ENCODE data around the gene PRPF18. TPM values are rescaled to one million over a fixed set of nuclear protein-coding genes. Genes with fewer than 3 reads are reported as not detected.

The PRPF18 gene
- total RNA-seq, 2 donors from 2014 or later: 18.0 to 40.2 TPM

GRCh38 chr10:13632440-13632839, 45.7 kb downstream of the PRPF18 start:
- no peak for ATAC-seq (ENCODE audit: insufficient number of reproducible peaks, low FRiP score, low read depth)
- H3K27ac ChIP-seq: peak overlapping the region in 1 of 2 donors; percentile 53

GRCh38 chr10:13632884-13633440, 46.2 kb downstream of the PRPF18 start:
- Histone ChIP-seq H3K36me3 (peaks cover 3% of the 10 kb centered on the region), H3K4me1 (ENCODE audit: control insufficient read depth in 1 of 2, low read depth in 2 of 2) (peaks cover 4 to 18% of the 10 kb centered on the region in 2 donors), H3K4me3 (no peak overlapping the region), H3K27me3 (replicated peaks; ENCODE audit: insufficient read depth) (no peaks in the 10 kb centered on the region), H3K27ac (peak overlapping the region; percentile 0 to 53), H3K9me3 (no peaks in the 10 kb centered on the region)
- no peak for DNase-seq (ENCODE audit: low spot score)
- ATAC-seq (ENCODE audit: insufficient number of reproducible peaks, low FRiP score, low read depth): no peak
- TF ChIP-seq CTCF (IDR thresholded peaks at IDR 0.05): no peak

More at GRCh38 chr10:13632440-13632839, 45.7 kb downstream of the PRPF18 start:
- TF ChIP-seq CTCF (IDR thresholded peaks at IDR 0.05): no peak
- Histone ChIP-seq H3K27me3 (replicated peaks; ENCODE audit: insufficient read depth) (no peaks in the 10 kb centered on the region), H3K36me3 (peaks cover 3% of the 10 kb centered on the region), H3K4me3 (no peak overlapping the region), H3K9me3 (no peaks in the 10 kb centered on the region), H3K4me1 (ENCODE audit: control insufficient read depth in 1 of 2, low read depth in 2 of 2) (peaks cover 4 to 18% of the 10 kb centered on the region in 2 donors)
- DNase-seq (ENCODE audit: low spot score): no peak

- H3K36me3 ChIP-seq: peaks cover 3% of the 10 kb centered on the region
- no peaks in the 10 kb centered on the region for H3K9me3 ChIP-seq
- H3K4me3 ChIP-seq: no peak overlapping the region
- peaks cover 4 to 18% of the 10 kb centered on the region in 2 donors for H3K4me1 ChIP-seq (ENCODE audit: control insufficient read depth in 1 of 2, low read depth in 2 of 2)
- ATAC-seq (ENCODE audit: insufficient number of reproducible peaks, low FRiP score, low read depth) (peak; percentile 85), DNase-seq (ENCODE audit: low spot score) (no peak)
- H3K27me3 ChIP-seq (replicated peaks; ENCODE audit: insufficient read depth): no peaks in the 10 kb centered on the region
- TF ChIP-seq CTCF (IDR thresholded peaks at IDR 0.05): no peak
- peak overlapping the region; percentile 27 to 53 for H3K27ac ChIP-seq
Measured at GRCh38 chr10:13633689-13634088, 46.9 kb downstream of the PRPF18 start.

GRCh38 chr10:13634207-13634606, 47.4 kb downstream of the PRPF18 start:
- Histone ChIP-seq H3K27me3 (replicated peaks; ENCODE audit: insufficient read depth) (no peaks in the 10 kb centered on the region), H3K27ac (peak overlapping the region; percentile 27 to 53), H3K36me3 (peaks cover 3% of the 10 kb centered on the region), H3K4me1 (ENCODE audit: control insufficient read depth in 1 of 2, low read depth in 2 of 2) (peaks cover 4 to 18% of the 10 kb centered on the region in 2 donors), H3K4me3 (no peak overlapping the region), H3K9me3 (no peaks in the 10 kb centered on the region)
- DNase-seq (ENCODE audit: low spot score) (no peak), ATAC-seq (ENCODE audit: insufficient number of reproducible peaks, low FRiP score, low read depth) (peak; percentile 40)
- no peak for TF ChIP-seq CTCF (IDR thresholded peaks at IDR 0.05)

- Histone ChIP-seq H3K4me3 (no peak overlapping the region), H3K36me3 (peaks cover 8% of the 10 kb centered on the region), H3K27ac (no peak overlapping the region), H3K9me3 (no peaks in the 10 kb centered on the region), H3K27me3 (replicated peaks; ENCODE audit: insufficient read depth) (no peaks in the 10 kb centered on the region), H3K4me1 (ENCODE audit: control insufficient read depth in 1 of 2, low read depth in 2 of 2) (peaks cover 4 to 18% of the 10 kb centered on the region in 2 donors)
- DNase-seq (ENCODE audit: low spot score) (no peak), ATAC-seq (ENCODE audit: insufficient number of reproducible peaks, low FRiP score, low read depth) (no peak)
- no peak for TF ChIP-seq CTCF (IDR thresholded peaks at IDR 0.05)
Measured at GRCh38 chr10:13636776-13637175, 50.0 kb downstream of the PRPF18 start.
